NCI-H748 (cell line): ENCODE results near the gene ADAT1.
A peak's percentile ranks its signal among the peaks of the same experiment; 100 is the strongest.

ENCODE experiments used
- DNase-seq: peaks from one replicate; lab custom pipeline; 2025; ENCODE audit not compliant: unreplicated experiment; lab: John Stamatoyannopoulos, UW

The ADAT1 gene

DNA sequence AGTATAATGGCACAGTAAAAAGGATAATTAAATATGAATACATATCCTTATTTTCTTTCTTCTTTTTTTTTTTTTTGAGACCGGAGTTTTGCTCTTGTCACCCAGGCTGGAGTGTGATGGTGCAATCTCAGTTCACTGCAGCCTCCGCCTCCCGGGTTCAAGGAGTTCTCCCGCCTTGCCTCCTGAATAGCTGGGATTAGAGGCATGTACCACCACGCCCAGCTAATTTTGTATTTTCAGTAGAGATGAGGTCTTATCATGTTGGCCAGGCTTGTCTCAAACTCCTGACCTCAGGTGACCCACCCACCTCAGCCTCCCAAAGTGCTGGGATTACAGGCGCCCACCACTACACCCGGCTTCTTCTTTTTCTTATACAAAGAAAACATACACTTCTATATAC lies 44.9 kb downstream of the ADAT1 start:
- DNase-seq, result no peak

DNA sequence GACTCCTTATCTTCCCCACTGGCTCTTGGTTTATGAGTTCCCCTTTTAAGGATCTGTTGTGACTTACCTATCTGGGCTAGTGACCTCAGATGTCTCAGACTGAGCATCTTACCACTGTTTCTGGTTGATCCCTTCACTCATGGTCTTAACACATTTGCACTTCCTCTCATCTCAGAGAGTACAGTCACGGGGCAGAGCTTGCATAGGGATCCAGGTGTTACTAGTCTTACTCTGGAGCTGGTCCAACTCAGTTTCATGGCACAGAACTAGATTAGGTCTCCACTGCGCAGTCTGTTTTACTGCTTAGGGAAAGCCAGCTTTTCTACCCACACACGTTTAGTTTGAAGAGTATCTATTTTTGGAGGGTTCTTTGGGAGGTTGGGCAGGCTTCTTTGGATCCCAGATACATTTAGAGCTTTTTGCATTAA lies 46.7 kb downstream of the ADAT1 start:
- no peak for DNase-seq

DNA sequence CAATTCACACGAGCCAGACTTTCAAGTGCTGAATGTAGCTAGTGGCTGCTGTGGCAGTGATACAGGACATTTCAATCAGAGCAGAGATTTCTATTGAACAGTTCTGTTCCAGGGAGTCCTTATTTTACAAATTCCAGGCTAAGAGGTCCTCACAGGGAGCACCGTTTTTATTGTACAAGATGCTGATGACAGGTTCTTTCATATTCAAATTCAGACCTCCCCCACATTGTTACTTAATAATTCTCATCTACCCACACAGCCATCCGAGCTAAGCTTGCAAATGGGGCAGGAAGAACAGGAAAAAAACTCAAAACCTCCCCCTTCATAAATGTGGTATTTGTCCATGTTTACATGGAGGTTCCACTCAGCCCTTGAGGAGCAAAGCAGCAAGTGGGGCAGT lies 47.1 kb downstream of the ADAT1 start:
- no peak for DNase-seq

DNA sequence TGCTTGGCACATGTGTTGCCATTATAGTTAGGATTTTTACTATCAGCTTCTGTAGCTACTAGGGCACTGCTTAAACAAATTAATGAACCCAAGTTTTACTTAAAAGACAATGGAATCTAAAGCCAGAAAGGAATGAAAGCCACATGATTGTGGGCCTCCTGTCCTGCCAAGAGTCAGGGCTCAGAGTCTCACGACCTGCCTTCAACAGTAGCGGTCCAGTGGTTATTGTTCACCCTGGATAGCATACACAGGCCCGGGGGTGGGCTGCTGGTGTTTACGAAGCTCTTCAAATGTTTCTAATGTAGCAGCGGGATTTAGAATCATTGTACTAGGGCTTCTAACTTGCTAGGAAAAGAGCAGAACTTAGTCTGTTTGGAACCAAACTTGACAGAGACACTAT lies 49.1 kb downstream of the ADAT1 start:
- DNase-seq, result no peak

DNA sequence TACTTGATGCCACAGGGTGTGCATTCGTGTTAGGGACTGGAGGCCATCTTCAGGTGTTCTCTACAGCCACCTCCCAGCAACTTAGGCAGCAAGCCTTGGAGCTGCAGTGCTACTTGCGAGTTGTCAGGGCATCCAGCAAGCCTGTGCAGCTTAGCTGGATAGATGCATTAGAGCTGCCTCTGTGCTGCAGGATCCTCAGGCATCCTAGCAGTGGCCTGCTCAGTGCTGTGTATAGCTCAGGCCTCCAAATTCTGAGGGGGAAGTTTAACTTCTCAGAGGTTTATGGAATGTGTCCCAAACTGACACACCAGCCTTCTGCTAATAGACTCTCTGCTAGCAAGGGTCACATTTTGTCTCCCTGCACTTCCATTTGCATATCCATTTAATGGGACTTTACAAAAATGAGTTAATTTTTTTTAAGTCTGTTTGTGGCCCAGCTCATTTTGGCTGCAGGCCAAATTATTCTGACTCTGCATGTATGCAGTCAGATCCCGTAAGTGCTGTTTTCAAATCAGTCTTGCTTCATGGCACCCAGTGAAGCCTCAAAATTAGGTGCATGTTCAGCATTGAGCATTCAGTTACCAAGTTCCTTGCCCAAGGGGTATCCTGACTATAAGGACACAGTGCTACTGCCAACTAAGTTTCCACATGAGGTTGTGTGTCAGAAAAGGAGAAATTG lies 50.1 kb downstream of the ADAT1 start:
- no peak for DNase-seq

DNA sequence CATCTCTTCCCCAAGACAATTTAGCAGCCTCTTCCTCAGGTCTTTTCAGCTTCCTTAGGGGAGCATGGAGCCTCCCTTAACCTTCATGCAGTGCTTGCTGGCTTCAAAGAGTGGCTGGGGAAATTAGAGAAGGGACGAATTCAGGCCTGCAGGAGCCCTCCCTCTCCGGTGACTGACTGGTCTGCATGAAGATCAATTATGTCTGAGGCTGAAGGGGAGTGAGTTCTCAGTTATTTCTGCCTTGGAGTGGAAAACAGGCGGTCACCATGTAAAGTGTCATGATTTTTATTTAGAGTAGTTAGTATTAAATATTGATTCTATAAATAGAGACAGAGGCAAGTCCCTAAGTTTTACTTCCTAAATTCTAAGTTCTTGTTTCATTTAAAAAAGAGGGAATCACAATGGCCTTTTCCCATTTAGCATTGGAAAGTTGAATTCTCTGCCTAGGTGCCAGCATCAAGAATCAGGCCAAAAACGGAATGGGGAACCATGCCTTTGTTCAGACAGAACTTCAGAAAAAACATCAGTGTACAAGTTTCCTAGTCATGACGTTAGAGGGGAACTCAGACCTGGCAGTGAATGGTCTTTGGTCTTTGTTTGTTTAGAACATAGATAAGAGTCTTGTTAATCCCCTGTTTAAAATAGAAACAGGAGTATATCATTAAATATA lies 52.5 kb downstream of the ADAT1 start:
- DNase-seq, result no peak

DNA sequence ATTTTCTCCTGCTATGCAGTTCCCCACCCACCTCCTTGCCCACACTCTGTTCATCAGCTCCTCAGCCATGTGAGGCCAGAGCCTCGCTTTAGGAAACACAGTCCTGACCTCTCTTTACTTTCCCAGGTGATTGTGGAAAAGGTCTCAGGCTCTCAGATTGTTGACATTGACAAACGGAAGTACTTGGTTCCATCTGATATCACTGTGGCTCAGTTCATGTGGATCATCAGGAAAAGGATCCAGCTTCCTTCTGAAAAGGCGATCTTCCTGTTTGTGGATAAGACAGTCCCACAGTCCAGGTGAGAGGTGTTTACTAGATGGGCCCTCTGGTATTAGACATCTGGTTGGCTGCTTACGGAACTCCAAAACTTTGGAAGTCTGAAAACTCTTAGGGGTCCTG lies 55.2 kb downstream of the ADAT1 start:
- DNase-seq, result no peak

DNA sequence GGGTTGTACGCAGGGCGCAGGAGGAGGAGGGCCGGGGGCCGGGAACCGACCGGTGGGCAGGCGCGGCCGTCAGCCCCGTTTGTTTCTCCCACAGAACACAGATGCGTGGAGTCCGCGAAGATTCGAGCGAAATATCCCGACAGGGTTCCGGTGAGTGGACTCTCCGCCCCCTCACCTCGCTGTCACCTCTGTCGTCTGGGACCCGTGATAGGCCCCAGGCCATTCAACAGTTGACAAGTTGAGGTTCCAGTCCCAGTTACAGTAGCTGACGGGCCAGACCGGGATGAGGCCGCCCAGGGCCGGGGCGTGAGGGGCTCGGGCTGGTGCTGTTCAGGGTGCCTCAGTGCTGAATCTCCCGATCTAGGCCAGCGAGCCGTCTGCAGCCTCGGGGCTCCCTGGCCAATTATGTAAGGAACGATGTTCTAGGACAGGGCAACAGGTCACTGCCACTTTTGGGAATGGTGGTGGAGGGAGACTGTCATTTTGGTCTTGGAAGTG lies 56.3 kb downstream of the ADAT1 start:
- no peak for DNase-seq

DNA sequence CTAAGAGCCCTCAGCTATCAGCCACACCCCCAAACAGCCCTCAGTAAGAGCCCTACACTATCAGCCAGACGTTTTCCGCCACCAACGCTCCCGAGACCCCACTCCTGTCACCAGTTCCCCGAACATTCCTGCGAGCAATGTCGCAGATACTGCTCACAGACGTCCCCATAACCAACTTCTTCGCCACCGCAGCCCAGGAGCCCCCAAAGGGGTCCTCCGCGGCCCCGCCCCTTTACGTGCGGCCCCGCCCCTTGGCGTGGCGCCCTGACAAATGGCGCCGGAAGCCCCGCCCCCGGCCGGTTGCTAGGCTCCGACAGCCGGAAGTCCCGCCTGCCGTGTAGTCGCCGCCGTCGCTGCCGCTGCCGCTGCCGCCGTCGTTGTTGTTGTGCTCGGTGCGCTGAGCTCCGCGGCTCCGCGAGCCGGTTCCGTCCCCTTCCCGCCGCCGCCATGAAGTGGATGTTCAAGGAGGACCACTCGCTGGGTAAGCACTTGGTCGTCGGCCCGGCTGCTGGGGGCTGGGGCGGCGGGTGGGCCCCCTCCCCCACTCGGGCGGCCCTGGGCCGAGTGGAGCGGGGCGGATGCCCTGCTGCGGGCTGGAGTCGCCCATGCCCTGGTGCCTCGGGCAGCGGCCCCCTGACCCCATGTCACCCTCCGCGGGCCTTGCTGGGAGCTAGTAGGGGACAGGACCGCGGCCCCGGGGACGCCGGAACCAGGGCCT lies 56.9 kb downstream of the ADAT1 start, which contains the start of gene GABARAPL2:
TSS of gene GABARAPL2 (plus strand) at position 340 of the 718 bp plus-strand sequence. CDS start at position 448, 108 bp downstream.
- peak; percentile 77 for DNase-seq

DNA sequence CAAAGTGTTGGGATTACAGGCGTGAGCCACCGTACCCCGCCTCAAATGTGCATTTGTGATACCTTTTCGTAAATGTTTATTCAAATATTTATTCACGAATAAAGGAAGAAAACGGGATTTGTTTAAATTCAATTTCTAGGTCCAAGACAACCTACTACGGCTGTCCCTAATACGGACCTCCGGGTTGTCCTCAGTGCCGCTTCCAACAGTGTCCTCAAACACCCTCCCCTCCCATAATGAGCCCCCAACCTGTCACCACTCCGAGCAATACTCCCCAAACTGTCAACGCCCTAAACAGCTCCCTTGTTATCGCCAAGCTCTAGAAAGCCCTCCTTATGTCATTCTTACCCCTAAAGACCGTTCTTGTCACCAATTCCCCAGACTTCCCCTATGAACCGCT lies 57.4 kb downstream of the ADAT1 start:
- no peak for DNase-seq

DNA sequence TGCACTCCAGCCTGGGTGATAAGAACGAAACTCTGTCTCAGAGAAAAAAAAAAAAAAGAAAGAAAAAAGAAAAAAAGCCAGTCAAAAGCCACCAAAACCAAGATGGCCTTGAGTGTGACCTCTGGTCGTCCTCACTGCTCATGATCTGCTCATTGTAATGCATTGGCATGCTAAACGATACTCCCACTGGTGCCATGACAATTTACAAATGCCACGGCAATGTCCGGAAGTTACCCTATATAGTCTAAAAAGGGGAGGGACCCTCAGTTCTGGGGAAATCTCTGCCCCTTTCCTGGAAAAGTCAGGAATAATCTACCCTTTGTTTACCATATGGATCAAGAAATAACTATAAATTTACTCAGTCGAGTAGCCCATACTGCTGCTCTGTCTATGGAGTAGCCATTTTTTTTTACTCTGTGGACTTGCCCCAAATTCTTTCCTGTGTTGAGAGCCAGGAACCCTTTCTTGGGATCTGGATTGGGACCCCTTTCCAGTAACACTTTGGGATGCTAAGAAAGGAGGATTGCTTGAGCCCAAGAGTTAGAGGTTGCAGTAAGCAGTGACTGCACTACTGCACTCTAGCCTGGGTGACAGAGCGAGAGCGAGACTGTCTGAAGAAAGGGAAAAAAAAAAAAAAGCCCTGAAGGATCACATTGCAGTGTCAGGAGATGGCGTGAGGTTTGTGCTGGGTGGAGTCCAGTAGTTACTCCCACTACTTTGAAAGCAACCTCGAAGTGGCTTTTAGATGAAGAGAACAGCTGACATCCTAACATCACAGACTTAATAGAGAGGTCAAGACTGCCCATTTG lies 63.3 kb downstream of the ADAT1 start:
- no peak for DNase-seq

DNA sequence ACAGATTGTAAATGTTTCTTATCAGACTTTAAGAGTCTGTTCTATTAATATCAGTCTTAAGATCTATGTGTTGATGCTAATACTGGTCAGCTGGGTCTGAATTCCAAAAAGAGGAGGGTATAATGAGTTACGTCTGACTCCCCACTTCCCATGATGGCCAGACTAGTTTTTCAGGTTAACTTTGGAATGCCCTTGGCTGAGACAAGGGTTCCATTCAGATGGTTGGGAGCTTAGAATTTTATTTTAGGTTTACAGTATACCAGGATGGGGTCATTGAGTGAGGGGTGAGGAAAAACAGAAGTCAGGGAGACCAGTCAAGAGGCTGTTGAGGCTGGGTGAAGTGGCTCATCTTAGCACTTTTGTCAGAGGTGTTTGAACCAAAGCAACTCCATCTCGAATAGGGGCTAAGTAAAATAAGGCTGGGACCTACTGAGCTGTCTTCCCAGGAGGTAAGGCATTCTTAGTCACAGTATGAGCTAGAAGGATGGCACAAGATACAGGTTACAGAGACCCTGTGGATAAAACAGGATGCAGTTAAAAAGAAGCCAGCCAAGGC lies 64.2 kb downstream of the ADAT1 start:
- DNase-seq, result no peak

DNA sequence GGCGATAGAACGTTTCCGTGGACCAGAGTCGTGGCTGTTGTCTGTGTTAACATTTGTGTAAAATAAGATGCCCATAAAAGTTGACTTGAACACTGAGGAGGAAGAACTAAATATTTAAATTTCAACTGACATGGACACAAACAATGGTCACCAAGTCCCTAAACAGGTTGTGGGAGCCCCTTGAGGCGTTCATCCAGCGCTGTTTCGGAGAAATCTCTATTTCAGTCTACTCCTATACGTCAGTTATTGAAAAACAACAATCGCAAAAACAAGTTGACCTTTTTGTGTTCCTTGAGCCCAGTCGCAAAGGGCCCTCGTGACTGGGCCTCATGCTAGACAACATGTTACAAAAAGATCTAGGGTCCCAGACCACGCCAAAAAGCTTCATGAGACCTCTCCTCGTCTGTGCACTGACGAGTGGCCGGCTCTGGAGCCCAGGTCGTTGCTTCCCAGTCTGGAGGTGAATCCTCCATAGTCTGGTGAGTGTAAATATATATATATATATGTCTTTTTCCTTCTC lies 66.6 kb downstream of the ADAT1 start:
- no peak for DNase-seq

DNA sequence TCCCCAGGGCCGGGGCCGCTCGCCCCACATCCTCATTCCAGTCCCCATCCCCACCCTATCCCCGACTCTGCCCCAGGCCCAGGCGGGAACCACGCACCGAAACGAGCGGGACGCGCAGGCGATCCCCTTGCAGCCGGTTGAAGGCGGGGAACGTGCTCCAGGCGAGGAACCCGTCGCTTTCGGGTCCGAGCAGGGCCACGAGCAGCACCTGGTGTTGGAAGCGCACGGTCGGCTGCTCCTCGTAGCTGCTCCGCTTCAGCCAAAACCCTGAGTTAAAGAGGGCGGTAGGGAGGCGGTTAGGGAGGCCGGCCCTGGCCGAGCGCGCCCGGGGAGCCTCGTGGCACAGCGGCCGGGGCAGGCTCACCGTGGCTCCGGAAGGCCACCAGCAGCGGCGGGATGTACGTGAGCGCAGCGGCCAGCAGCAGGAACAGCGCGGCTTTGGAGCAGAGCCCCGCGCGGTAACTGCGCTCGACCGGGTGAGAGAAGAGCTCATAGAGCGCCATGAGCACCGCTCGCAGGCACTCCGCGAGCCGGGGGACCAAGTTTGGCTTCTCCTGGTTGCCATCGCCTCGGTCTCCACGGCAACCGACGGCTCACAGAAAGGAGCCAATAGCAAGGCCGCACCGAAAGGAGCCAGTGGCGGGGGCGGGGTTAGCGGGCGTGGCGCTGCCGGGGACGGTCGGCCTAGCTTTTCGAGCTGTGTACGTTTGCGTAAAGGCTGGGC lies 67.2 kb downstream of the ADAT1 start, which contains the start of gene TMEM231:
TSS of gene TMEM231 (minus strand) at position 546 of the 724 bp plus-strand sequence. CDS start at position 503, 43 bp downstream.
- DNase-seq, result peak; percentile 95

DNA sequence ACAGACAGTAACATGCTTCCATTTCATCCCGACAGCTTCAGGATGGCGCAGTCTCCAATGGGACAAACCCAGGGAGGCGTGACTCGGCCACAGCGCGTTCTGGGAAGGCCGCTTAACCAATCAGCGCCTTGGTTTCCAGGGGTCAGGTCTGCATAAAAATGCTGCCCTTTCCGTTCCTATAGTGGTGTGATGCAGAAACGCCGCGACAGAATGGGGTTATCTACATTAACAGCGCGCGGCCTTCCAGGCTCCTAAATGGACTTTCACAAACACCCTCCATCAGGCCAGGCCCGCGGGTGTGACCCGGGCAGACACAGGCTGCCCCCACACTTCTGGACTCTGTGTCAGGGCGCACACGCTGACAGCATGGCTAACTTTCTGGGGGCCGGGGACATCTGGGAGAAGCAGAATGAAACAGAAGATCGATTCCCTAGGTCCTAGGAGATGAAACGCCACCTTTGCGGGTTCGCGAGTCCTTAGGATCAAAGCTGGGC lies 67.8 kb downstream of the ADAT1 start:
- peak; percentile 87 for DNase-seq

DNA sequence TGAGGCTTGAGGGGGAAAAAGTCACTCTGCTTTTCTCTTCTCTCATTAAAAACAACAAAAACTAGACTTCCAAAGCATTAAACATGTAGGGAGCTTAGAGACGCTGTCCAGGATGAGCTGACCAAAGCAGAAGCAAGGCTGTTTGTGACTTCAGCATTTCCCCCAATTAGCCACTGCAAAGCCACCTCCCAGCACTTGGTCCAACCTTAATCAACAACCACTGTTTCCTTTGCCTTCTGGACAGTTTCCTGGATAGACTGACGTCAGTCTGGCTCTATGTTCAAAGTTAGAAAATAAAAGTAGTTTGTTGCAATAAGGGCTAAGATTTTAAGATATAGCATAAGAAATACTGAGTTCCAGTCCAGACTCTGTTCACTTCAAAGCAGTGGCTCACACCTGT lies 70.1 kb downstream of the ADAT1 start:
- no peak for DNase-seq

DNA sequence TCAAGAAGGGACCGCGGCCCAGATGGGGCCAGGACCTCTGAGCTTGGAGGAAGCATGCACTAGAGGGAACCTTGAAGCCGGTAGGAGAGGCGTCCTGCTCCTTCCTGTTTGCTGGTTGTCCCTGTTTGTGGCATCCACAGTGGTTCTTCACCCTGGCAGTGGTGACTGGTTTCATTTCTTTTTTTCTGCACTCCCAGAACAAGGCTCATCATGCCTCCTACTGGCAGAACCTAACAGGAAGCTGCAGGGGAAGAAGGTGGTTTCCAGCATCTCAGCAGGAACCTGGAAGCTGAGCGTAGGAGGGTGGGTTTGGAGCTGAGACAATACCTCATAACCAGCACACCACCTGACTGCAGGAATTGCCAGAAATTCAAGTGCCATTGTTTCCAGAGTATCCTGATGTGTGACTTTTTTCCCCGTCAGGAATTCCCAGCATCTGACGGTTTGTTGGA lies 72.8 kb downstream of the ADAT1 start:
- no peak for DNase-seq
